Neural cell (in vitro differentiated cells): ENCODE results near the gene RAVER2.

Experiments used
- EZH2 ChIP-seq: fragments of 200-600, 300-800 bp; shearing (Covaris generic), sonication (generic); IDR thresholded peaks from 2 replicates; pipeline ENCODE4 v1.6.1; 2014; ENCODE audit warnings: antibody characterized with exemption, low read length, borderline replicate concordance, mild to moderate bottlenecking; ENCODE audit not compliant: insufficient read depth, poor library complexity, severe bottlenecking
- POLR2AphosphoS5 ChIP-seq: IDR thresholded peaks from 2 replicates; pipeline ENCODE4 v1.6.1; 2012
- RAD21 ChIP-seq: fragments of 450-650 bp; conservative IDR thresholded peaks from 2 replicates; pipeline ENCODE4 v1.6.1; 2014; ENCODE audit warnings: antibody characterized with exemption, mild to moderate bottlenecking, moderate library complexity
- SMC3 ChIP-seq: fragments of 450-650 bp; conservative IDR thresholded peaks from 2 replicates; pipeline ENCODE4 v1.6.1; 2014; ENCODE audit warnings: antibody characterized with exemption, mild to moderate bottlenecking, moderate library complexity; ENCODE audit not compliant: poor library complexity
- TAF1 ChIP-seq: IDR thresholded peaks from 2 replicates; pipeline ENCODE4 v1.6.1; 2012; ENCODE audit warnings: low read depth
- TF ChIP-seq, protein P1 (sequence below): fragments of 450-650 bp; IDR thresholded peaks from 2 replicates; pipeline ENCODE4 v1.5.1; 2014; ENCODE audit warnings: antibody characterized with exemption, mild to moderate bottlenecking, moderate library complexity; ENCODE audit not compliant: poor library complexity, severe bottlenecking

DNA sequence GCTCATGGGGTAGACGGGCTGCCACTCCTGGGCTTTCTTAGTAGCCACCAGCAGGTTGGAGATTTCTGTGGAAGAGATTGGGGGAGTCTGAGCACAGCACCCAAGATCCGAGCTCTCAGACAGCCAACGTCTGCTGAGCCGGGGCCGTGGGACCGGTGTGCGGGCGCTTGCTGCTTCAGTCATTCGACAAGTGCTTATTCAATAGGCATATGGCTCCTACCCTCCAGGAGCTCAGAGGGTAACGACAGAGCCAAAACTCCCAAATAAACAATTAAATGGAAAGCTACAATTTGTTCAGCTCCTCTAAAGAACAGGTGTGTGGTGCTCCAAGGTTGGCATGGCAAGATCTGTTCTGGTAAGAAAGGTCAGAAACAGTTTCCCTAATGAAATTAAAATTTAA, 106.0 kb downstream of the RAVER2 start:
- TF ChIP-seq TAF1 (no peak), POLR2AphosphoS5 (no peak), EZH2 (no peak), RAD21 (no peak), SMC3 (no peak)
- TF ChIP-seq, protein P1, sequence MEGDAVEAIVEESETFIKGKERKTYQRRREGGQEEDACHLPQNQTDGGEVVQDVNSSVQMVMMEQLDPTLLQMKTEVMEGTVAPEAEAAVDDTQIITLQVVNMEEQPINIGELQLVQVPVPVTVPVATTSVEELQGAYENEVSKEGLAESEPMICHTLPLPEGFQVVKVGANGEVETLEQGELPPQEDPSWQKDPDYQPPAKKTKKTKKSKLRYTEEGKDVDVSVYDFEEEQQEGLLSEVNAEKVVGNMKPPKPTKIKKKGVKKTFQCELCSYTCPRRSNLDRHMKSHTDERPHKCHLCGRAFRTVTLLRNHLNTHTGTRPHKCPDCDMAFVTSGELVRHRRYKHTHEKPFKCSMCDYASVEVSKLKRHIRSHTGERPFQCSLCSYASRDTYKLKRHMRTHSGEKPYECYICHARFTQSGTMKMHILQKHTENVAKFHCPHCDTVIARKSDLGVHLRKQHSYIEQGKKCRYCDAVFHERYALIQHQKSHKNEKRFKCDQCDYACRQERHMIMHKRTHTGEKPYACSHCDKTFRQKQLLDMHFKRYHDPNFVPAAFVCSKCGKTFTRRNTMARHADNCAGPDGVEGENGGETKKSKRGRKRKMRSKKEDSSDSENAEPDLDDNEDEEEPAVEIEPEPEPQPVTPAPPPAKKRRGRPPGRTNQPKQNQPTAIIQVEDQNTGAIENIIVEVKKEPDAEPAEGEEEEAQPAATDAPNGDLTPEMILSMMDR, result no peak
